ENCODE measurements around the gene SAMD10. TPM values are rescaled to one million over a fixed set of nuclear protein-coding genes. Genes with fewer than 3 reads are reported as not detected.

Gene SAMD10
- total and polyA plus RNA-seq, 2 of the 8 experiments (the other 6 are each of a cell fraction or from before 2014, with no cell fraction given) = 3.0 to 5.2 TPM

DNA sequence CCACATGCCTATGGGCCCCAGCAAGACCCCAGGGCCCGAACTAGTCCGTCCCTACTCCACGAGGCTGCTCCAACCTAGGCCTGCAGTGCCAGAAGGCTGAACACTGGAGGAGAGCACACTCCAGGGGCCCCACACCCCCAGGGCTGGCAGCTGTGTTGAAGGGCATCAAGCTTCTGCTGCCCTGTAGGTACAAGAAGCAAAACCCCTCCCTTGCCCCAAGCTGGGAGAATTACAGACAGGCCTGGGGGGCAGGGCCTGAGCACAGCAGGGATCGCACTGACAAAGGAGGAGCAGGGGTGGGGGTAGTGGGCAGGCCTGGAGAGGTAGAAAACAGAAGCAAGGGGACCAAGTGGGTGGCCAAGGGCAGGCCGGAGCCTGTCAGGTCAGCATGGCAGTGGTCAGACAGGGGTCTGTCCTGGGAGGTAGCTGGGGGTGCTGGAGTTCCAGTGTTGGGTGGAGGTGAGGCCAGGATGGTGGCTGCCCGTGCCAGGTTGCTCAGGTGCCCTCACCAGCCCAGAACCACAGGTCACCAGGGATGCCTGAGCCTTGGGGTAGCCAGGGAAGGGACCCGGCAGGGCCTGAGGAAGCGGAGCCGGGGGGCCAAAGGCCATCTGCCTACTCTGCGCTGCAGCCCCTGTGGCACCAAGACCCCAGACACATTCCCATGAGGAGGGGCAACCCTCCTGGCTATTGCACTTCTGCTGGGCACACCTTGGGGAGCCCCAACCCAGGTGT, 20.3 kb downstream of the SAMD10 start (continued):
- no peak for TF ChIP-seq TBP (IDR thresholded peaks at IDR 0.05; ENCODE audit: low read depth, low read length)
- TF ChIP-seq, protein P1, sequence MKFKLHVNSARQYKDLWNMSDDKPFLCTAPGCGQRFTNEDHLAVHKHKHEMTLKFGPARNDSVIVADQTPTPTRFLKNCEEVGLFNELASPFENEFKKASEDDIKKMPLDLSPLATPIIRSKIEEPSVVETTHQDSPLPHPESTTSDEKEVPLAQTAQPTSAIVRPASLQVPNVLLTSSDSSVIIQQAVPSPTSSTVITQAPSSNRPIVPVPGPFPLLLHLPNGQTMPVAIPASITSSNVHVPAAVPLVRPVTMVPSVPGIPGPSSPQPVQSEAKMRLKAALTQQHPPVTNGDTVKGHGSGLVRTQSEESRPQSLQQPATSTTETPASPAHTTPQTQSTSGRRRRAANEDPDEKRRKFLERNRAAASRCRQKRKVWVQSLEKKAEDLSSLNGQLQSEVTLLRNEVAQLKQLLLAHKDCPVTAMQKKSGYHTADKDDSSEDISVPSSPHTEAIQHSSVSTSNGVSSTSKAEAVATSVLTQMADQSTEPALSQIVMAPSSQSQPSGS (IDR thresholded peaks at IDR 0.05; ENCODE audit: low read length) = no peak
- TF ChIP-seq SIN3A (conservative IDR thresholded peaks at IDR 0.05 in 1 of 2, IDR thresholded peaks at IDR 0.05 in 1 of 2; ENCODE audit: low read depth in 1 of 2, low read length in 2 of 2) = no peak
- no peak for TF ChIP-seq EGR1 (IDR thresholded peaks at IDR 0.05; ENCODE audit: borderline replicate concordance, low read depth, low read length)
- TF ChIP-seq JUND (IDR thresholded peaks at IDR 0.05; ENCODE audit: low read length) = no peak
- no peak for TF ChIP-seq NRF1 (IDR thresholded peaks at IDR 0.05; ENCODE audit: low read depth, low read length)

All from H1 (cell line).